Loucy (cell line): ENCODE data around the gene ZSWIM6.

Experiments used
- CTCF ChIP-seq: fragments of 200-600 bp; sonication (generic); conservative IDR thresholded peaks from 2 replicates; pipeline ENCODE4 v1.5.1; 2014; ENCODE audit warnings: mild to moderate bottlenecking, antibody characterized with exemption, low read length
- EZH2phosphoT487 ChIP-seq: fragments of 200-600 bp; IDR thresholded peaks from 2 replicates; pipeline ENCODE4 v1.6.1; 2018; ENCODE audit warnings: antibody characterized with exemption, mild to moderate bottlenecking, moderate library complexity, borderline replicate concordance

- no peak for TF ChIP-seq CTCF
- no peak for TF ChIP-seq EZH2phosphoT487
Measured at GRCh38 chr5:61498121-61498520, 166.1 kb downstream of the ZSWIM6 start.
